LNCaP clone FGC (cell line): ENCODE results near the gene GADD45B.

ENCODE experiments used
- DNase-seq: peaks from one replicate; pipeline ENCODE4 v3.0.0-alpha.2; 2011; ENCODE audit warnings: low read depth
- H3K4me3 ChIP-seq: 2 replicates; pipeline ENCODE4 v1.5.1; 2011; ENCODE audit warnings: mild to moderate bottlenecking, low read depth, low read length, control low read depth
- TF ChIP-seq, protein P1 (sequence below): IDR thresholded peaks from 2 replicates; pipeline ENCODE4 v1.5.1; 2012; ENCODE audit warnings: mild to moderate bottlenecking; ENCODE audit not compliant: control insufficient read depth, insufficient read depth; ENCODE audit errors: extremely low read depth

The GADD45B gene

DNA sequence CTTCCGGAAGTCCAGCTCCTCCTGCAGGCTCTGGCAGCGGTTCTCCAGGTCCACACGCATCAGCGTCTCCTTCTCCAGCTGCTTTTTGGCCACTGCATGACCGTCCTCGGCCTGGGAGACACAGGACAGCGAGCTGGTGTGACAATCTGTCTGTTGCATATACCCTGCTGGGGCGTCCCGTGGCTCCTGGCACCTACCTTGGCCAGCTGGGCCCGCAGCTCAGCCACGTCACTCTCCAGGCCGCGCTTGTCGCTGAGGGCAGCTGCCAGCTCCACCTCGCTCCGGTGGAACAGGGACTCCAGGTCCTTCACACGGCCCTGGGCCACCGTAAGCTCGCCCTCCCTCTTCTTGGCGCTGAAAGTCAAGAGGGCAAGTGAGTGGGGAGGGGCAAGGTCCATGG lies 37.7 kb upstream of the GADD45B start:
- H3K4me3 ChIP-seq, result no peak overlapping the region
- TF ChIP-seq, protein P1, sequence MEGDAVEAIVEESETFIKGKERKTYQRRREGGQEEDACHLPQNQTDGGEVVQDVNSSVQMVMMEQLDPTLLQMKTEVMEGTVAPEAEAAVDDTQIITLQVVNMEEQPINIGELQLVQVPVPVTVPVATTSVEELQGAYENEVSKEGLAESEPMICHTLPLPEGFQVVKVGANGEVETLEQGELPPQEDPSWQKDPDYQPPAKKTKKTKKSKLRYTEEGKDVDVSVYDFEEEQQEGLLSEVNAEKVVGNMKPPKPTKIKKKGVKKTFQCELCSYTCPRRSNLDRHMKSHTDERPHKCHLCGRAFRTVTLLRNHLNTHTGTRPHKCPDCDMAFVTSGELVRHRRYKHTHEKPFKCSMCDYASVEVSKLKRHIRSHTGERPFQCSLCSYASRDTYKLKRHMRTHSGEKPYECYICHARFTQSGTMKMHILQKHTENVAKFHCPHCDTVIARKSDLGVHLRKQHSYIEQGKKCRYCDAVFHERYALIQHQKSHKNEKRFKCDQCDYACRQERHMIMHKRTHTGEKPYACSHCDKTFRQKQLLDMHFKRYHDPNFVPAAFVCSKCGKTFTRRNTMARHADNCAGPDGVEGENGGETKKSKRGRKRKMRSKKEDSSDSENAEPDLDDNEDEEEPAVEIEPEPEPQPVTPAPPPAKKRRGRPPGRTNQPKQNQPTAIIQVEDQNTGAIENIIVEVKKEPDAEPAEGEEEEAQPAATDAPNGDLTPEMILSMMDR, result no peak
- no peak for DNase-seq

DNA sequence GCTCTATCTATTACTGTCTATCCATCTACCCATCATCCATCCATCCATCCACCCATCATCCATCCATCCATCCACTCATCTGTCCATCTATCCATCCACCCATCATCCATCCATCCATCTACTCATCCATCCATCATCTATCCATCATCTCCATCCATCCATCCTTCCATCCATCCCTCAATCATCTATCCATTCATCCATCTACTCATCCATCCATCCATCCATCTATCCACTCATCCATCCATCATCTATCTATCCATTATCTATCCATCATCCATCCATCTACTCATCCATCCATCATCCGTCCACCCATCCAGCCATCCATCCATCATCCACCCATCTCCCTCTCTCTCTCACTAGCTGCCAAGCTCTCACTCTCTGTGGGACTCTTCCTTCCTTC lies 35.4 kb upstream of the GADD45B start:
- no peak overlapping the region for H3K4me3 ChIP-seq
- TF ChIP-seq, protein P1, result no peak
- DNase-seq, result no peak

DNA sequence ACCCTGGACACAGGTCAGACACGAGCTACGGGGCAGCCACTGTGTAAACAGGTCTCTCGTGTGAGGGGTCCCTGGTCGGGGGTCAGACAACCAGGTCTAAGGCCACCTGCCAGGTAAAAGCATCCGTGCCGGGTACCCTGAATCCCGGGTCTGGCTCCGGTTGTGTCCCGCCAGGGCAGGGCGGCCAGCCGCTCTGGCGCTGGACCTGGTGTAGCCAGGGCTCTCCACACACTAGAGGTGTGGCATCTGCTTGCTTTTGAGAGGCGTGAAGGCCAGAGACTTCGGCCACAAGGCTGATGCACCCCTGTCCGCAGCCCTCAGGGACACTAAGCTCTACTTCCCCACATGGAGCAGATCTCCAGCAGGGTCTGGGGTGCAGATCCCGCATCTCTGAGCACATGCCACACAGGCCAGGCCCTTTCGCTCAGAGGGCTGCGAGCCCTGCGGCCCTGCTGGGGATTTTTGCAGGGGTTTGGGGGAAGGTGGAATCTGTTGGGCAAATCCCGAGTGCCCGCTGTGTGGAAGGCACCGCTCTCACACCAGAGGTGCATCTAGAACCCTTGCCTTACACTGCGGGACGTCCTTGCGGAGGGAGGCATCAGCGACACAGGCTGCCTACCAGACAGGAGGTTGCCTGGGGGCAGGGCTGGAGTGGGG lies 34.7 kb upstream of the GADD45B start:
- TF ChIP-seq, protein P1, result no peak
- H3K4me3 ChIP-seq, result no peak overlapping the region
- DNase-seq, result no peak

DNA sequence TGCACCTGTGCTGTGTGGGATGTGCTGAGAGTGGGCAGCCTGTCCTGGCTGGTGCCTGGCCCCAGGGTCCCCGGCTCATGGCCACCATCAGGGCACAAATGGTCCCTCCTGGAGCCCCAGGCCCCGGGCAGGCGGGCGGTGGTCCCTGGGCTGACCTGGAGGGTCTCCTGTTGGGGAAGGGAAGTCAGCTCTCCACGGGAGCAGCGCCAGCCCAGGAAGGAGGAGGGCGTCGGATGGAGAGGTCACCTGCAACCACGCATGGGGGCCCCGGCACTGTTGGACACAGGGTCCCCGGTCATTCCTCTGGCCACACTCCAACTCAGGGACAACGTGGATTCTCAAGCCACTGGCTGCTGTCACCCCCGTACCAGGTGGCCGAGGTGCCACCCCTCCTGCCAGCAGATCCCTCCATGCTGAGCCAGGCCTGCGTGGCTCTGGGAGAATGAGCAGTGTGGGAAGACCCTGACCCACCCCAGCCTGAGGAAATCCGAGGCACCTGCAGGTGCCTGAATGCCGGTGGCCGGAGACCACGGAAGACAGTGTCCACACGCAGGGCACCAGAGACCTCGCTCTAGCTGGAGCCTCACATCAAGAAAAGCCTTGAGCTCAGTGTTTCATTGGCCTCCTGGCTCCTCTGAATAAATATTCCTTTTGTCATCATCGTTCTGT lies 32.7 kb upstream of the GADD45B start:
- DNase-seq, result no peak
- H3K4me3 ChIP-seq, result no peak overlapping the region
- TF ChIP-seq, protein P1, result no peak

DNA sequence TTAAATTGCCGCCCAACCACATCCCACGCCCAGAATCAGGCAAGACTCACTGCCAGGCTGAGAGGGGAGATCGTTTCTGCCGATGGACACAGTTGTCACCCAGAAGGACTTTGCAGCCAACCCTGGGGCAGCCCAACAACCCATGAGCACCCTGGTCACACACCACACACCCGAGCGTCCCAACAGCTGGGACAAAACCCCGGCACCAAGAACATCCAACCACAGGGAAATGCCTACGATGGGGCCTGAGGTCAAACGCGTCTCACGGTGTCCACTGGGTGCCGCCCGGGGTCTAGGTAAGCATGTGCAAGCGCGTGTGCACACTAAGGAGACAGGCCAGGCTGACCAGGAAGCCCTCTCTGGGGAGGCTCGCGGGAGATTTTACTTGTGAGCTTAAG lies 32.1 kb upstream of the GADD45B start:
- TF ChIP-seq, protein P1, result no peak
- DNase-seq, result no peak

DNA sequence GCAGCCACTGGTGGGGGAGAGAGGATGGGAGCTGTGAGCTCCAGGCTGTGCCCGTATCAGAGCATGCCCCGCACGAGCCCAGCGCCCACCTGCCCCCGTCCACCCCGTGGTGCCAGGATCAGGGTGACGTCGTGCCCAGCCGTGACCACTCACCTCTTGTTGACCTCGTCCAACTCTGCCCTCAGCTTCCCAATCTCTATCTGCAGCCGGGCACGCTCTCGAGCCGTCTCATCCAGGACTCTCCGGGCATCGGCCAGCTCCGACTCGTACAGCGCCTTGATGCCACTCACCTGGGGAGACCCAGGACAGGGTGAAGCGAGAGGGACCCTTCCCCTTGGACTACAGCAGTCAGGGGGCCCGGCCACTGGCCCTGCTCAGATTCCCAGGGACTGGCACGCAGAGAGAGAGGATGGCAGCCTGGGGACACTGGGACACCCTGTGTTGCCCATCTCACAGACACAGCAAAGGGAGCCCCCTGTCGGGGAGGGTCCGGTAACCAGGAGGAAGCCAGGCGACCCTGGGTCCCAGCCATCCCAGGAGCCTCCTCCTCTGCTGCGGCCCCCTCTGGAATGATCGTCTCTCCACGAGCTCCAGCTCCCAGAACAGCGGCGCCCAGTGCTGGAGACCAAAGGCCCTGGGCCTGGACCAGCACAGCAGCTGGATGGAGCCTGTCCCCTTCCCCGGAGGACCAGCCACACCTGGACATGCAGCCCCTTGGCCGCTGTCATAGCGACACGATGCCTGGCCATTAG lies 31.5 kb upstream of the GADD45B start:
- DNase-seq, result no peak
- no peak overlapping the region for H3K4me3 ChIP-seq
- TF ChIP-seq, protein P1, result no peak

More for the DNA sequence above, 32.1 kb upstream of the GADD45B start:
- H3K4me3 ChIP-seq, result no peak overlapping the region
